Kidney tubule cell (primary cell): Measurements from ENCODE around the gene YIPF3.
"Not testable (repeated sequence)": the region's sequence is repeated elsewhere in the genome, so short reads cannot be mapped to it uniquely, and the experiment has no call there.

Experiments used
- DNase-seq: peaks from one replicate; pipeline ENCODE4 v3.0.0-alpha.2; 2018; ENCODE audit warnings: low spot score

YIPF3 gene

DNA sequence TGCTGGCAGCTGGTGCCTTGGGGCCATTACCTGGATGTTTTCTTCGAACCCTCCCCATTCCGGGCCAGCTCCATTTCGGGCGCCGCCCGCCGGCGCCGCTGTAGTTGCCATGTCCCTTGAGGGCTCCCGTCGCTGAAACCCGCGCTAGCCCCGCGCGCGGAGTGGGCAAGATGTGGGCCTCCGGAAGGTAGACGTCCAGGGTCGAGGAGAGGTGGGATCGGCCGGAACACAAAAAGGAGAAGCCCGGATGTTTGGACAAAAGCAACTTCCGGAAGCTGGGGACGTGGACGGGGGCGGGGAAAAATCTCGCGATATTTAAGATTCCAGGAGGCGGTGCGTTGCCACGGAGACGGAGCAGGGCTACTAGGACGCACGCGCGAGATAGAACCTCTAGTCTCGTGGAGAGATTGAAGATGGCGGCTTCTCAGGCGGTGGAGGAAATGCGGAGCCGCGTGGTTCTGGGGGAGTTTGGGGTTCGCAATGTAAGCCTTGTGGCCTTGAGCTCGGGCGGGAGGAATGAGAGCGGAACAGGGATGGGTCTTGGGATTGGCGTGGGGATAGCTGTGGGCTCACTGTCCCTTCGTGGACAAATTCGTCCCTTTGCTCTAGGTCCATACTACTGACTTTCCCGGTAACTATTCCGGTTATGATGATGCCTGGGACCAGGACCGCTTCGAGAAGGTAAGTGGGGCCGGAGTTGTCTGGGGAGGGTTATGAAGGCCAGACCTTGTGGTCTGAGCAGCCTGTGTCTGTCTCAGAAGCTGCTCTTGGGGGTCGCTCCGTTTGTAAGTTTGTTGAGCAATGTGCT lies at the start of gene YIPF3, which contains the start of gene POLR1C:
TSS of gene YIPF3 (minus strand) at position 230 of the 808 bp plus-strand sequence. CDS start at position 111, 119 bp downstream.
TSS of gene POLR1C (plus strand) at position 393 of the 808 bp plus-strand sequence. CDS start at position 414, 21 bp downstream.
- DNase-seq = peak; percentile 98

DNA sequence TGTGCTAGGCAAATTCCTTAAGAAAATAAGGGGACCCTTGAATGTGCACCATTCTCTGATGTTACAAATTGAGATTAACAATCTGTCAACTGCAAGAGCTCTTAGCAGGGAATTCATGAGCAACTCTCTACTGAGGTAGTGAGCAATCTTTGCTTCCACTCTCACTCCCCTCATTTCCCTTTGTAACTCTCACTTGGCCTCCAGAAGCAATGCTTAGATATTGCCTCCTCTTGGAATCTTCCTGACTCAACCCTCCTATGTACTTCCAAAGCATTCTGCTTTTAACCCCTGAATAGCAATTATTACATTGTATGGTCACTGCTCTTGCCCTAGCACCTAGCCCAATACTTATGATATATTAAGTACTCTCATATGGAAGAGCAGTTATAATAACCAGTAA lies 42.6 kb upstream of the YIPF3 start:
- DNase-seq = no peak

DNA sequence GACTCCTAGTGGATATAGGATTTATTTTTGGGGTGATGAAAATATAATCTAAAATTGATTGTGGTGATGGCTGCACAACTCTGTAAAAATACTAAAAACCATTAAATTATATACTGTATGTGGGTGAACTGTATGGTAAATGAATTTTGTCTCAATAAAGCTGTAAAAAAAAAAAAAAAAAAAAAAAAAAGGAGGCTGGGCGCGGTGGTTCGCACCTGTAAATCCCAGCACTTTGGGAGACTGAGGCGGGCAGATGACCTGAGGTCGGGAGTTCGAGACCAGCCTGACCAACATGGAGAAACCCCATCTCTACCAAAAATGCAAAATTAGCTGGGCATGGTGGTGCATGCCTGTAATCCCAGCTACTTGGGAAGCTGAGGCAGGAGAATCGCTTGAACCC lies 40.9 kb upstream of the YIPF3 start:
- not testable (repeated sequence) for DNase-seq

GRCh38 chr6:43547222-43547621 lies 30.5 kb upstream of the YIPF3 start:
- no peak for DNase-seq

DNA sequence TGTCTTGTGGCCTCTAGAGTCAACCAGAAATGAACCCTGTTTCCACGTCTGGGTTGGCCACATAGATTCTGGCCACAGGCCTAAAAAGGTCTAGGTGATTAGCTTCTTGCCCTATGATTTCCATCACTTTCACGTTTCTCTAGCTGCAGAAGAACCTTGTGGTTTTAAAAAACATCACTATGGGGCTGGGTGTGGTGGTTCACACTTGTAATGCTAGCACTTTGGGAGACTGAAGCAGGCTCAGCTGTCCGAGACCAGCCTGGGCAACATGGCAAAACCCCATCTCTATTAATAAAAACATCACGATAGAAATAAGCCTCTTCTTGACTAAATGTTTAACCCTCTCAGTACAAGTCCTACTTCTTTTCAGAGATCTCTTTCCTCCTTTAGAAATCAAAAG lies 27.7 kb upstream of the YIPF3 start:
- DNase-seq = no peak

DNA sequence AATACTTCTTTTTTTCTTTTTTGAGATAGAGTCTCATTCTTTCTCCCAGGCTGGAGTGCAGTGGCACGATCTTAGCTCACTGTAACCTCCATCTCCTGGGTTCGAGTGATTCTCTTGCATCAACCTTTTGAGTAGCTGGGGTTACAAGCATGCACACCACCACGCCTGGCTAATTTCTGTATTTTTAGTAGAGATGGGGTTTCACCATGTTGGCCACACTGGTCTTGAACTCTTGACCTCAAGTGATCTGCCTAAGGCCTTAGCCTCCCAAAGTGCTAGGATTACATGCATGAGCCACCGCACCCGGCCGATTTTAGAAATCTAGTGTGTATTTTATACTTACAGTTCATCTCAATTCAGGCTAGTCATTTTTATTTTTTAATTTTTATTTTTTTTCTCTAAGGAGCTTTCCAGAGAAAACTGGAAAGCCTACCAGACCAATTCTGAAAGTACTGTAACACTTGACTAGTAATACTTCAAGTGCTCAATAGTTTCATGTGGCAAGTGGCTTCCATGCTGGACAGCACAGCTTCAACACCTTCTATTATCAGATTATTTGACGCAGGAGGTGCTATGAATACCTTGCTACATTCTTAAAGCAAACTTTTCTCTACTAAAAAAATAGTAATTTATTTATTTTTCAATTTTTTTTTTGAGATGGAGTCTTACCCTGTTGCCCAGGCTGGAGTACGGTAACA lies 25.2 kb upstream of the YIPF3 start:
- no peak for DNase-seq

DNA sequence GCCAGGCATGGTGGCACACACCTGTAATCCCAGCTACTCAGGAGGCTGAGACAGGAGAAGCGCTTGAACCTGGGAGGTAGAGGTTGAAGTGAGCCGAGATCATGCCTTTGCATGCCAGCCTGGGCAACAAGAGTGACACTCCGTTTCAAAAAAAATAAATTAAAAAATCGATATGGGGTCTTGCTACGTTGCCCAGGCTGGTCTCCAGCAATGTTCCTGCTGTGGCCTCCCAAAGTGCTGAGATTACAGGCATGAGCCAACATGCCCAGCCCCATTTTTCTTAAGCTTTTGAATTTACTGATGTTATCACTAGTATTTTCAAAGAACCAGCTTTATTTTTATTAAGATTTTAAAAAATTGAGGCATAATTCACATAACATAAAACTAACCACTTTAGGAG lies 23.8 kb upstream of the YIPF3 start:
- no peak for DNase-seq

- DNase-seq = not testable (repeated sequence)
Observed at GRCh38 chr6:43539409-43539808, 22.7 kb upstream of the YIPF3 start.

DNA sequence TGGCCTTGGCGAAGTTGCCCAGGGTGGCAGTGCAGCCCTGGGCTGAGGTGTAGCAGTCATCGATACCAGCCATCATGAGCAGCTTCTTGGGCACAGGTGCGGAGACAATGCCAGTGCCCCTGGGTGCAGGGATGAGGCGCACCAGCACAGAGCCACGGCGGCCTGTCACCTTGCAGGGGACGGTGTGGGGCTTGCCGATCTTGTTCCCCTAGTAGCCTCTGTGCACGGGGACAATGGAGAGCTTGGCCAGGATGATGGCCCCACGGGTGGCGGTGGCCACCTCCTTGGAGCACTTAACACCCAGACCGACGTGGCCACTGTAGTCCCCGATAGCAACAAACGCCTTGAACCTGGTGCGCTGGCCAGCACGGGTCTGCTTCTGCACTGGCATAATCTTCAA lies 22.3 kb upstream of the YIPF3 start:
- DNase-seq = not testable (repeated sequence)

DNA sequence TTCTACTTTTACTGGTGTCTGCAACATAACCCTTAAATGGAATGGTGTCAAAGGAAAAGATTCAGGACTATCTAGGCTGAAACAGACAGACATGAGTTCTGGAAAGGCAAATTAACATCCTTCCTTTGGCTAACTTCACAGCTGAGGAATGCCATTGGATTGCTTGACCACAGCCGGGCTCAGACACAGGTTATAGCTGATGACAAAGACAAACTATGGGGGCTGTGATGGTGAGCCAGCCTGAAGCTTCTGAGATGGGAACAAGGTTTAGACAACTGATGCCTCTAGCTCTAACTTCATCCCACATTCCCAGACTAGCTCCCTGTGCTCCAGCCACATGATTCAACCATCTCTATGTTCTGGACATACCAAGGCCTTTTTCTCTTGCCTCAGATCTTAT lies 15.5 kb upstream of the YIPF3 start:
- DNase-seq = no peak

- no peak for DNase-seq
Observed at GRCh38 chr6:43524483-43524961, 7.8 kb upstream of the YIPF3 start.

DNA sequence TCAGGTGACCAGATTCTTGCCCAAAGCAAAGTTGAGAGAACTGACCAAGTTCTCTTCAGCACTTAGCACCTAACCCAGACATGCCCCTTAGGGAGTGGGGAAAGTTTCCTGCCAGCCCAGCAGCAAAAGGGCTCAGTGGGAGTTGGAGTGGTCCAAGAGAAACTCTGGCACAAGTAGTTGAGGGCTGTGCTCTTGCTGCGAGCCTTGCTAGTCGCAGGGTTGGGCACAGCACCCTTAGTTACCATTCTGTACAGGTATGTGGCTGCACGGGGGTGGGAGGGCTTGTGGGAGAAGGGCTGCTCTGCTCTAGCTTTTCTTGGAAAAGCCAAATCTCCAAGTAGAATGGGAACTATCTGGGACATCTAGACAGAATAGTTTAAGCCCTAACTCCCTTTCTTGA lies 6.6 kb upstream of the YIPF3 start:
- DNase-seq = no peak

DNA sequence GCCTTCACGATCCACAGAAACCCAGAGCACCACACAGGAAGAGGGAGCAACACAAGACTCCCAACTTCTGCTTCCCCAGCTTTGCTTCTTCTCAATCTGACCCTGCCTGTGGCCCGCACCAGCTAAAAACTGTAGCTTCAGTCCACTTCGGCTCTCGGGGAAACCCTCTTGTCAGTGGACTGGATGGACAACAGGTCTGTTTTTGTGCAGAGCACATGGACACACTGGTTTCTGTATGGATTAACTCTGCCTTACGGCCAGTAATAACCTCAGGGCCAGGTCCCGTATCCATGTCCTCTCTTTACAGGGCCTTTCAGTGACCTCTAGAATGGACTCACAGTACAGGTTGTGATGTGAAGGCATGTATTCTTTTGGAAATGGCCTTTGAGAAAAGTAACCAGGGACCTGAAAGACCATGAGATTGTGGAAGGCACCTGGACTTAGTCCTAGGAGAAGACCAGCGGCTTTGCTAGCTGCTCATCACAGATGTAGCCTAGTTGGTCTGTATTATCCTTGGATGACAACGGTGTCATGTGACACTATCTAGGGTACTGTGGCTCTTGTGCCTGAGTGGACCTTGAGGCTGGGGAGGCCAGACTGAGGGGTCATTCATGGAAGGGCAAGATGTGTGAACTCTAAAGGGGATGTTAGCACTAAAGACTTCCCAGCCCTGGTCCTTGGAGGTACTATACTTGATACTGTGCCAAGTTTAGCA lies 6.0 kb upstream of the YIPF3 start:
- DNase-seq = no peak

- no peak for DNase-seq
Observed at GRCh38 chr6:43521836-43522235, 5.1 kb upstream of the YIPF3 start.

GRCh38 chr6:43520097-43520496 lies 3.4 kb upstream of the YIPF3 start:
- DNase-seq = no peak

DNA sequence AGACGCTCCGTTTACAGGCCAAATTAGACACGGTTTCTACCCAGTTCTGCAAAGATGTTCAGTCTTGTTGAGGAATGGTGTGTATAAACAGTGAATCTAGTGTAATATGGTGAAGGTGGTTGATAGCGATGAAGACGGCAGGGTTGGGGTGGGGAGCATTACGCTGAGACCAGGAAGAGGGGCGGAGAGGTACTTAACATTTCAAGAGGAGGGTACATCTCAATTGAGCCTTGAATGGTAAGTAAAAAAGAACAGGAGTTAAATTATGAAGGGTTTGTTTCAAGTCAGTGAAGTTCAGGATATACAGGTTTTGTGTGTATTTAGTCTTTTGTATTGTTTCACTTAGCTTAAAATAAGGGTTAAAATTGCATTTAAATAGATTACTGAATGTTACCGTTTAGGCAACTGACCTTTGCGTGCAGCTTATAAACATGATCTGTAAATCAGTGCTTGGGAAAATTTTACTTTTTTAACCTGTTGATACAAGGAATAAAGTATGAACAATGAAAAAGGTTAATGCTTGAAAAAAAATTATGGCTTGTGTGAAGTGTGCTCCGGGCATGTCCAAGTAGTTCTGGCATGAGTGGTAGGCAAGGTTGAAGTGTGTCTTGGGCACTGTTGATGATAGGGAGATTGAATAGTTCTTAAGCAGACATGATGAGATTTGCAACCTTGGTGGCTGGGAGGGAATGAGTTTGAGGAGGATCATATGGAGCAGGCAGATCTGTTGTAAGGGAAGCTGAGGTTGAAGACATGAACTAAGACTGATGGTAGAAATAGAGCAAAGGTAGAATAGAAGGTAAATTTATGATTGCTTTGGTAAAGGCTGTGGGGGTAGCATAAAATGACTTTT lies 1.0 kb upstream of the YIPF3 start:
- DNase-seq = no peak

DNA sequence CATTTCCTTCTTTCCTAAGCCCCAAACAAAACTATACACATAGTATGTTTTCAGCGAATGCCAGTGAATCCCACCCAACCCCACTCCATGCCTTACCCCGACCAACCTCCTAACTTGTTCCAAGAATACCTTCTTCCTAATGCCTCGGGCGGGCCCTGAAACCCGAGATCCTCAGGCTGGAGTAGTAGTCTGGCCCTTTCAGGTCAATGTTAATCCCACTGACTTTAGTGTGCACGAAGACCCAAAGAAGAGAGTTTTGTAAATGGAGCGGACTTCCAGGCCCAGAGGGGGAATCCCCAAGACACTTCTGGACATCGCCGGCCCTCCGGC lies 394 bp downstream of the YIPF3 start:
- no peak for DNase-seq

DNA sequence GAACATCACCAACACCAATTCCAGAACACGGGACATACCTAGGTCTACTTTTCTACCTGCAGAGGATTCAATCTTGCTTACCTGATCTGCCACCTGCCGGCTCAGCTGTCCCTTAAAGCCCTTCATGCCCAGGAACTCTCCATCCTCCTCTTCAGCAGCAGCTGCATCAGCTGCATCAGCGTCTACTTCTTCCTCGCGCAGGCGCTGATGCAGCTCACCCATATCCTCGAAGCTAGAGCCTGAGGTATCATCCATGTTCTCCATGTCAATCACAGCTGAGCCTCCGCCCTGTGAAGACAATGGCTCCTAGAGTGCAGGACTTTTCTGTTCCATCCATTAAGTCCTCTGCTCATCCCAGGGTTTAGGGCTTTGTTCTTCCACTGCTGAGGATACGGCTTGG lies 918 bp downstream of the YIPF3 start:
- no peak for DNase-seq

DNA sequence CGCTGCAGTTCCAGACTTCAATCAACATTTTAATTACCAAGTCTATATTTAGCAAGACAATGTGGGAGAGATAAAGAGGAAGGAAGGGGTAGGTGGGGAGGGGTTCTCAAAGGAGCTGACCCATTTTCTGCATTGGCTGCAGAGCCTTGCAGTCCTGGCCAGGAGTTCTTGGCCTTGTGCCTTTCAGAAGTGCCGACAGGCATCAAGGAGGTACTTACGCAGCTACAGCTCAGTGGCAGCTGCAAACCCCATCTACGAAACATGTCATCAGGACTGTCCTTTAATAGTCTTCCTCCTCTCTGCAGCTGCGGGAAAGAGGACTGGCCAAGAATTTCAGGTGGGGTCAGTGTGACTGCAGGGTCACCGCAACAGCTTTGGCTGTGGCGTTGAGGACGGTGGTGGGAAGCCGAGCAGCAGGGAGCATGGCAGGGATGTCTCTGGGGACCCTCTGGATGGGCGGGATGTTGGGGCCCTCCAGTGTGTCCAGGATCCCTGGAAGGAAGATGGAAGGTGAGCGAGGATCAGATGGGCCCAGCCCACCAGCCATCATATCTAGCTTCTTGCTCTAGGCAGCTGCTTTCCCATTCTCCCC lies 4.8 kb downstream of the YIPF3 start:
- no peak for DNase-seq

- no peak for DNase-seq
Observed at GRCh38 chr6:43510827-43511163, 5.9 kb downstream of the YIPF3 start.

GRCh38 chr6:43509984-43510826 lies 6.5 kb downstream of the YIPF3 start, which contains the start of gene LRRC73:
Gene LRRC73 (minus strand): TSS chr6:43510346. CDS start chr6:43509785, 561 bp downstream.
- DNase-seq = peak; percentile 82
